ENCODE data around the gene LCE3D.
"Not testable (repeated sequence)": the region's sequence is repeated elsewhere in the genome, so short reads cannot be mapped to it uniquely, and the experiment has no call there.

LCE3D gene

GRCh38 chr1:152580433-152580832 is at the start of gene LCE3D:
Gene LCE3D (minus strand): TSS chr1:152580516. CDS start chr1:152579936, 580 bp downstream.
- DNase-seq = no peak

- DNase-seq = no peak
These were observed 46.4 kb upstream of the LCE3D start for GRCh38 chr1:152626744-152627143.

- no peak for DNase-seq
These were observed 43.0 kb upstream of the LCE3D start for GRCh38 chr1:152623203-152623844.

DNA sequence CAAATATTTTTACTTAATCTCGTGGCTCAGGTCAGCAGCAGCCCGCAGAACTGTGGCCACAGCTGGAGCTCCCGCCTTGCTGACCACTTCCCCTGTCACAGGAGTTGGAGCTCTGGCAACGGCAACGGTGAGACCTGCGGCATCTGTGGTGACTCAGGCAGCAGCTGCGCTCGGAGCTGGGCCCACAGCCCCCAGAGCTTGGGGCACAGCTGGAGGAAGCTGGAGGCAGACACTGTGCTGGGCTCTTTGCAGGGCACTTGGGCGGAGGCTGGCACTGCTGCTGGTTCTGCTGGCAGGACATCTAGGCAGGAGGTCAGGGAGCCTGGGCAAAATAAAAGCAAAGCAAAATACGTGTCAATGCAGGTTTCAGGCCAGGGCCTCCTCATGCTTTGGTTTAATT is 42.5 kb upstream of the LCE3D start, which contains the start of gene LCE3A:
Gene LCE3A, minus strand, starts transcription at position 301 of the 400 bp plus-strand sequence. Its CDS starts 0 bp downstream, at position 301.
- no peak for DNase-seq

DNA sequence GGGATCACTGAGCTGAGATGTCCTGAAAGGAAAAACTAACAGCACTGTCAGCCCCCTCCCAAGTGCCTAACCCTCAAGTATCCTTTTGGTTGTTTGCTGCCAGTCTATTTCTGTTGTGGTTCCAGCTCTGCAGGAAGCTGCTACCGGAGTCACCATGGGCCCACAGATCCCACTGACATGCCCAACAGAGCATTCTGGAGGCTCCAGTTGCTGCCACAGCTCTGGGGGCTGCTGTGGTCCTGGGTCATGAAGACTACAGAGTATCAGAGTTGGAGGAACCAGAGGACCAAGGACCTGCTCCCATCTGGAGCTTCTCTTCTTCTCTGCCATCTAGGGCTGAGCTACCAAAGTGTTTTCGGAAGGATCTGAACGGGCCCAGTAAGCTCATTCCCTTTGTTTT is 41.7 kb upstream of the LCE3D start:
- DNase-seq = no peak

GRCh38 chr1:152613511-152613910 is 33.2 kb upstream of the LCE3D start, which contains the start of gene LCE3B:
Gene LCE3B (plus strand): TSS chr1:152613811. CDS start chr1:152613811, 0 bp downstream.
- DNase-seq = no peak

- DNase-seq = no peak
These were observed 19.6 kb upstream of the LCE3D start, which contains the start of gene LCE3C for GRCh38 chr1:152599934-152600333. Gene LCE3C (plus strand): TSS chr1:152600234. CDS start chr1:152600732, 498 bp downstream.

DNA sequence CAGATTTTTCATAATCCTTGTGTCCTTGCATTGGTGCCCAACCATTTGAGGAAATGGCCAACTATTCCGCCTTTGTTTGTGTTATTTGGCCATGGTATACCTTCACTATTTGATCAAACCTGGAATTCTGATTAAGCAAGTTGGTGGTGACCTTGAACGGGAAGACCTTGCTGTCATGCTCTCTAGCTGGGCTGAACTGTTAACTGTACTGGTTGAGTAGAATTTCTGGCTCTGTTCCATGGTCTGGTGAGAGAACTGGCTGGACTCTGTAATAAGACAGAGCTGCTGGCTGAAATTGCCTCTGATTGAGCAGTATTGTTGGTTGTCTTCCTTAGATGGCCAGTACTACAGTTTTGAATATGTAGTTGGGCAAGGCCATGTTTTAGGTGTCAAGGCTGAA is 16.7 kb upstream of the LCE3D start:
- no peak for DNase-seq

GRCh38 chr1:152585586-152585985 is 5.3 kb upstream of the LCE3D start:
- no peak for DNase-seq

GRCh38 chr1:152582647-152583046 is 2.3 kb upstream of the LCE3D start:
- DNase-seq = no peak

DNA sequence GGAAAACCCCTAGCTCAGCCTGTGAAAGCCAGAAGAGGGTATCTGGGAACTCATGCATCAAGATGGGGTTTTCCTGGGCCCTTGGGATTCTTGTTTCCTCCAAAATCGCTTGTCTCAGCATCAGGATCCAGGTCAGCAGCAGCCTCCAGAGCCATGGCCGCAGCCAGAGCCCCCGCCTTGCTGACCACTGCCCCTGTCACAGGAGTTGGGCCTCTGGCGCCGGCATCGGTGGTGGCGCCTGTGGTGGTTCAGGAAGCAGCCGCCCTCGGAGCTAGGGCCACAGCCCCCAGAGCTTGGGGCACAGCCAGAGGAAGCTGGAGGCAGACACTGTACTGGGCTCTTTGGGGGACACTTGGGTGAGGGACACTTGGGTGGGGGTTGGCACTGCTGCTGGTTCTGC is 790 bp downstream of the LCE3D start:
- not testable (repeated sequence) for DNase-seq

GRCh38 chr1:152577168-152577567 is 3.1 kb downstream of the LCE3D start:
- DNase-seq = no peak

- no peak for DNase-seq
These were observed 13.6 kb downstream of the LCE3D start, which contains the start of gene LCE3E for GRCh38 chr1:152566681-152567080. Gene LCE3E (minus strand): TSS chr1:152566780. CDS start chr1:152566208, 572 bp downstream.

- no peak for DNase-seq
These were observed 14.6 kb downstream of the LCE3D start for GRCh38 chr1:152565535-152566215.

GRCh38 chr1:152565115-152565514 is 15.2 kb downstream of the LCE3D start:
- DNase-seq = no peak

DNA sequence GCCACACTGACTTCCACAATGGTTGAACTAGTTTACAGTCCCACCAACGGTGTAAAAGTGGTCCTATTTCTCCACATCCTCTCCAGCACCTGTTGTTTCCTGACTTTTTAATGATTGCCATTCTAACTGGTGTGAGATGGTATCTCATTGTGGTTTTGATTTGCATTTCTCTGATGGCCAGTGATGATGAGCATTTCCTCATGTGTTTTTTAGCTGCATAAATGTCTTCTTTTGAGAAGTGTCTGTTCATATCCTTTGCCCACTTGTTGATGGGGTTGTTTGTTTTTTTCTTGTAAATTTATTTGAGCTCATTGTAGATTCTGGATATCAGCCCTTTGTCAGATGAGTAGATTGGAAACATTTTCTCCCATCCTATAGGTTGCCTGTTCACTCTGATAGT is 32.0 kb downstream of the LCE3D start:
- DNase-seq = not testable (repeated sequence)

DNA sequence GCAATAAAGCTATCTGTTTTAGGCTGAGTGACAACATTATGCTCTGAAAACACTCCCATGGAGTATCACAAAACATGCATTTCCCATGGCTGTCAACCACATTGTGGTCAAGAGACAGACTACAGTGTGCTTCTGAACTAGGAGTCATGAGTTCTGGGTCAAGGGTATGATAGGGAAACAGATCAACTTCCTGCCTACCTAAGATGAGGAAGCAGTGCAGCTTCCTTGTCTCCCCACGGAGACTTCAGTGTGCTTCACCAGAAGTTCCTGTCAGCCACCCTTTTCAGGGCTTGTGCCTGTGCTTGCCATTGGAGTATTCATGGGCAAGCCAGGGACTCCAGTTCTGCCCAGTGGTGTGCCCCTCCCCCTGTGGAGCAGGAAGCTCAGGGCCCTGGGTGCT is 33.6 kb downstream of the LCE3D start:
- DNase-seq = no peak

GRCh38 chr1:152543820-152544219 is 36.5 kb downstream of the LCE3D start:
- no peak for DNase-seq

DNA sequence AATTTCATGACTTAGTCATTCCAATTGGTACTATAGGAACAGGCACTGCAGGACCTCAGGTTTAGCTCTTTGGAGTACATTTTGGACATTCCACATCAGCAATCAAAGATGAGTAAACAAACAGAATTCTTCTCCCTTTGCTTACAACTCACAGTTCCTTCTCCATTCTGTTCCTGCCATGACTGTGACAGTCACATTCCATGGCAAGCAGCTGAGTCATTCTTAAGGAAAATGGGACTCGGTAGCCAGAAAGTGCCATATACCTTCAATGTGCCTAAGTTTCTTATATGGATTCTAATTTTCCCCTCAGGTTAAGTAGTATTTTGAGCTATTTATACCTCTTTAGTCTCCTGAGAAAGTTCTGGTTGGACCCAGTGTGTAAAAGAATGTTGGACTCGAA is 40.4 kb downstream of the LCE3D start:
- no peak for DNase-seq

DNA sequence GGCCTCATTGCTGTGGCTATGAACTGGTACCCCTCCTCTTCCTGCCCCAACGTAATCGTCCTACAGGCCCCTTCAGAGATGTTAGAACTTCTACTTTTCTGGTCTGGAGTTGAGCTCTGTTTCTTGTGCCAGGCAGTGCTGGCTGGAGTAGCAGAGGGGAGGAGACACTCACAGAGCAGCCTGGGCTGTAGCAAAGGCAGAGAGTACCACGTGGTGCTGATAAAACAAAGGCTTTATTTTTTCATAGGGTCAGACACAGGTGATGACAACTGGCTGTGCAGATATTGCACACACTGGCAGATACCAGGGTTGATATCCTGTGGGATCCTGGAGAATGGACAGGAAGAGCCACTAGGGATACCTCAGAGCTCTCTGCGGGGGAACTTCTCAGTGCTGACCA is 42.8 kb downstream of the LCE3D start:
- no peak for DNase-seq

GRCh38 chr1:152535774-152536173 is 44.5 kb downstream of the LCE3D start:
- DNase-seq = no peak

DNA sequence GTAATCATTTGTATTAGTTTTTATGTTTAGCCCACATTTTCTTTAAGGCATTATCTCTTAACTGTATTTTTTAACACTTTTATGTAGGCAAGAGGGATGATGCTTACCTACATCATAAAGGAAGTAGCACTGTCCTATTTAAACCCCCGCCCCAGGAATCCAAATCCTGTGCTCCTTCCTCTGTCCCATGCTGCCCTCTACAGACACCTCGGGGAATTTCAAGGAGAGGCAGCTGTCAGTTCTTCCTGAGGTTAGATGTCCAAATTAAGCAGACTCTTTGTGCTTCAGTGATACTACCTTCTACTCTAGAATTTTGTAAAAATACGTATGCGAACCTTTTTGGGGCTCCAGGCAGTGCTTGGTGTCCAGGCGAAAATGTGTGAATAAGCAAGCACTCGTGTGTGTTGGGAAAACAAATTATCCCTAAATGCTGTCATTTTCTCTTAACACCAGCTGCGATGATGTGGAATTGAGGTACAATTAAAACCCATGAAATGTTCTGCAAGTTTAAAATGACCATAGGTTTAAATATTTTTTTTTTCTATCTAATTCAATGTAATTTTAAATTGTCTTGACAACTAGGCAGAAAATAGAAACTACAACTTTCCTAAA is 46.9 kb downstream of the LCE3D start:
- no peak for DNase-seq
